Stimulated activated CD4-positive, alpha-beta T cell treated with anti-CD3 and anti-CD28 coated beads, Interleukin-12 subunit alpha, Interleukin-12 subunit beta, amount 100 ng/mL, for 48 hours (primary cell): ENCODE measurements around the gene PADI4.
A peak's percentile ranks its signal among the peaks of the same experiment; 100 is the strongest.
"Not testable (repeated sequence)": the region's sequence is repeated elsewhere in the genome, so short reads cannot be mapped to it uniquely, and the experiment has no call there.

Experiments
- DNase-seq, 3 donors: peaks; one replicate each; pipeline ENCODE4 v3.0.0-alpha.2; 2020; ENCODE audit warnings: low read depth in 2 of 3, low spot score in 1 of 3

The PADI4 gene

GRCh38 chr1:17377325-17377953 lies 69.4 kb downstream of the PADI4 start:
- no peak for DNase-seq

DNA sequence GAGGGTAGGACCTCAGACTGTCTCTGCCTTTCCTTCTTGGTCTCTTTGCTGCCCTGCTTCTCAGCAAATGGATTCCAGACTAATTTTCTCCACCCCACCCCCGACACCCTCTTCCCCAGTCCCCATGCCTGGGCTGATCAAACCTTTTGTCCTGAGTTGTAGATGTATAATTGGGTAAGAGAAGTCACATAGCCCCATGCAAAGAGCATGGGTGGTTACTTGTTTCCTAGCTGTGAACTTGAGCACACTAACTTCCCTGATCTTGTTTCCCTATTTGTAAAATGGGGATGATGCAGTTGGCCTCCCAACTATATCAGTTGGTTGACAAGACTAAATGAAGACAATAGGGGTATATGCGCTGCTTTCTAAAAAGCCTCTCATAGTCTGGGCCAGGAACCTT lies 73.2 kb downstream of the PADI4 start:
- no peak for DNase-seq

DNA sequence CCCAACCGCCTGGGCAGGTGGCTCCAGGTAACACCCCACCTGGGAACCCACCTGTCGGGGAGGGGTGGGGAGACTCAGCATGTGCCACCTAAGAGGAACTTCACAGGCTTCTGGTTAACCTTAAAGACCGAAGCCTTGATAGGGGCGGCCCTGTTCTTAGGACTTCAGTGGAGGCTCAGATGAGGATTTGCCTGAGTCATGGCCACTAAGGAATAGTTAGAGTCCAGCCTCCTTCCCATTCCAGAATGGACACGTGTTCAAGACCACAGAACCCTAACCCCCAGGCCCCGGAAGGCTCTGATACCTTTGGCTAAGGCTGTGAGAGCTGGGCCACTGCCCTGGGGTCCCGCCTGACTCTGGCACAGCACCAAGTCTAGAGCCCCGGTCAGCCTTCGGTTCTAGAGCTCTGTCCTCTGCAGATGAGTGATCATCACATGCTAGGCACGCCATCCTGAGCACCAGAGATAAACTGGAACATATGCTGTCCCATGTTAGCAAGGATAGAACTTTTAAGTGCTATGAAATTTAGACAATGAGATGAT lies 84.3 kb downstream of the PADI4 start:
- DNase-seq, result no peak

DNA sequence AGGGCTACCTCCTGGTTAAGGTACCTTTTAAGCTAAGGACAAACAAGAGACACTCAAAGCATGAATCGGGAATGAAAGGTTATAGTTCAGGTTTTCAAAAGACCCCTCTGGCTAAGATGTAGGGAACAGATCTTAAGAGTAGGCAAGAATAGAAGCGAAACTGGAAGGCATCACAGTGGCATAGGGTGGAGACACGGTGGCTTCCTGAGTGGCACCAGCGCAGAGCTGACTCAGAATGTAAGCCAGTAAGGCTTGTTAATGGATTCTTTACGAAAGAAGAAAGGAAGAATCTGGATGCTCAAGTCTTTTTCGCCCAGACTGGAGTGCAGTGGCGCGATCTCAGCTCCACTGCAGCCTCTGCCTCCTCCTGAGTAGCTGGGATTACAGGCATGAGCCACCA lies 85.2 kb downstream of the PADI4 start:
- no peak for DNase-seq

DNA sequence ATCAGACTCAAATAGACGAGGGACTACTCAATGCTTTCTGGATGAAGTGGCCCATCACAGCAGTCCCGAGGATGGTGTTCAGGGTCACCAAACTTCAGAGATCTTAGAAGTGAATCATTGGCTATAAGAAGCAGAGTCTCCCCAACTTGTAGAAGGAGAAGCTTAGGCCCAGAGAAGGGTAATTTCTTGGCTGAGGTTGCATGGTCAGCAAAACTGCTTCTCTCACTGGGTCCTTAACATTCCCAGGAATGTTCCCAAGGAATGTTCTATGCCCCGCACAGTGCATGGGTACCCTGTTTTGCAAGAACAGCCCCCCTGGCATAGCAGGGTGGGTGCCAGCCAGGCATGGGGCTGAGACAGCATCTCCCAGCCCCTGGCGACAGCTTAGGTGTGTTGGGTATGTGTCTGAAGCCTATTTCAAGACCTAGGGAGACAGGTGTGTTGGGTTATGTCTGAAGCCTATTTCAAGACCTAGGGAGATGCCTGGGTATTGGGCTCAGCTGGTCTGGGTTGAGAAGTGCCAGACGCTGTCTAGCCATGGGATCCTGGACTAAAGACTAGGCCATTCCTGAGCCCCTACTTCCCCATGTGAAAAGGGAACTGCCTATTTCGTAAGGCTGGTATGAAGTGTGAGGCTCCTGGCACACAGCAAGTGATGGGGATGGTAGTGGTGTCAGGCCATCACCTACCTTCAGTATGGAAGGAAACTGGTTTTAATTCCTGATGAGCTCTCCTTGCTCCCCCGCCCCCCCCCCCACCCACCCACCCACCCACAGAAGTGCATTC lies 90.1 kb downstream of the PADI4 start:
- no peak for DNase-seq

- DNase-seq, result no peak
Observed at GRCh38 chr1:17400725-17401341, 92.8 kb downstream of the PADI4 start.

DNA sequence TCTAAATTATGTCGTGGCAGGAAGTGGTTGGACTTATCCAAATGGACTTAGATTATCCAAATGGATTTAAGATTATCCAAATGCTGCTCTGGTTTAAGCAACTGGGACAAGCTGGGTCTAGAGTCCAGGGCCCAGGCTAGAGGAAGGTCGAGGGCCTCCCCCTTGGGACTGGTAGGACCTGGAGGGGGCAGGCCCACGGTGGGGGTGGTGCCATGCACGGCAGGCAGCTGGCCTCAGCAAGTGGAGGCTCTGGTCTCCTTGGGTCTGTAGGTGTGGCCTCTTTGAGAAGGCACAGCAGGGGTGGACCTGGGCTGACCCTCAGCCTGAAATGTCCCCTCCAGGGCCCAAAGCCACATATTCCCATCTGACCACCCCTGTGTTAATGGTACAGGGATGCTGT lies 93.8 kb downstream of the PADI4 start:
- DNase-seq, result no peak

DNA sequence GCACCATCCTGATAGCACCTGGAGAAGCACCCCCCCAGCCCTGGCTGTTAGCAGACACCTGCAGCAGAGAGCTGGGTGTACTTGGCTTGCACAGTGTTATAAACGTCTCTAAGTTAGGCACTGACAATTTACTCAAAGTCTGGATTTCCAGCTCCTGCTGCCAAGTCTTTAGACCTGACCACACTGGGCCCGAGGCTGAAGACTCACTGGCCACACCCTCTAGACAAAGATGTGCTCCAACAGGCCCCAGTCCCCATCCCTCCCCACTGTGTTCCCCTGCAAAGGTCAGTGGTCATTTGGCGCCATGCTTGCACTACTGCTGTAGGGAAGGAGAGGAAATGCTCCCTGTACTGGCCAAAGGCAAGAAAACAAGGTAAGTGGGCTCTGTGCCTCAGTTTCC lies 95.1 kb downstream of the PADI4 start:
- DNase-seq, result no peak

GRCh38 chr1:17404034-17404684 lies 96.2 kb downstream of the PADI4 start:
- DNase-seq, result no peak

GRCh38 chr1:17404820-17405219 lies 96.8 kb downstream of the PADI4 start:
- no peak for DNase-seq

- DNase-seq, result peak; percentile 20 to 26 (median 22)
Observed at GRCh38 chr1:17405898-17406759, 98.1 kb downstream of the PADI4 start.

GRCh38 chr1:17406760-17407475 lies 98.9 kb downstream of the PADI4 start:
- not testable (repeated sequence) for DNase-seq

- DNase-seq, result not testable (repeated sequence)
Observed at GRCh38 chr1:17407786-17408514, 100.0 kb downstream of the PADI4 start.

GRCh38 chr1:17409391-17409811 lies 101.4 kb downstream of the PADI4 start:
- no peak for DNase-seq

DNA sequence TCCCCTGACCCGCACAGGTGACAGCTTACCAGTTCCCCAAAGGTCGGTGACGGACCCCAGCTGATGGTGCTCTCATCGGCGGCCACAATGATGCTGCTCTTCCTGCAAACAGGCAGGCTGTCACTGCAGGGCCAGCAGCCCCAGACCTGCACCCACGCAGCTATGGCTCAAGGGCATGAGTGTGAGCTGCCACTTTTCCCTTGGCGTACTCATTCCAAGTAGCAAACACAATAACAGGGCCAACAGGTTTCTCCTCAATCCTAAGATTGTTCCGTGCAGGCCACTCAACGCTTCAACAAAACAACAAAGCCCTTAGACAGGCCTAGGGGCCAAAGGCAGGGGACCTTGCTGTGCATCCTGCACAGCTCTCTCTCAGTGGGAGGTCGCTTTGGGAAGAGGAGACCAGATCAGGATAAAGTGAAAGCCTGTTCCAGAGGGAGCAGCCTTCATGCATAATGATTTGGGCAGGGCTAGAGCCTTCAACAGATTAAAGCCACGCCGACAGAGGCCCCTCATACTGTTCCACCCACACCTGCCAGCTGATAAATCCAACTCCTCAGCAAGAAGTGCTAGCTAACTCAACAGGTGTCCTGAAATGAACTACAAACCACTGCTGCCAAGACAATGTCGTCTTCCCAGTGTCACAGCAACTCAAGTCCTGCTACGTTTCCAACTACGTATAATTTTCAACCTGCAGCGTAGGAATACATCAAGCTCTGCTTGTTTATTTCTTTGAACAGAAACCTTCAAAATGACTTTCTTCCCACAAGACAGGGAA lies 104.3 kb downstream of the PADI4 start:
- DNase-seq, result no peak
